B cell (primary cell): ENCODE results near the gene KIRREL1. TPM values are rescaled to one million over a fixed set of nuclear protein-coding genes. Genes with fewer than 3 reads are reported as not detected.

Experiments
- ATAC-seq: fragments of 200-7000 bp; cut with Tn5 transposase; one replicate; pipeline ENCODE4 v1.10.0; 2021; ENCODE audit warnings: low read depth, mild to moderate bottlenecking, moderate number of reproducible peaks, moderate library complexity
- CTCF ChIA-PET: fragments of 350-600 bp; sonication (Branson Sonifier 250); formaldehyde crosslinking; loops from one replicate; lab custom pipeline; 2021; ENCODE audit warnings: antibody characterized with exemption, inconsistent platforms; lab: Charles Lee
- POLR2A ChIA-PET: fragments of 350-600 bp; sonication (Branson Sonifier 250); formaldehyde crosslinking; loops from one replicate; lab custom pipeline; 2021; ENCODE audit warnings: antibody characterized with exemption; lab: Charles Lee
- DNase-seq: peaks from one replicate; pipeline ENCODE4 v3.0.0; 2013
- H2AFZ ChIP-seq: 2 replicates; pipeline ENCODE4 v1.6.1; 2012; ENCODE audit warnings: mild to moderate bottlenecking, low read depth, low read length; ENCODE audit not compliant: insufficient read depth, poor library complexity, severe bottlenecking
- H3K27ac ChIP-seq, 2 donors: 1 replicate in 1 of 2; 2 replicates in 1 of 2; pipeline ENCODE4 v1.5.1; 2012 to 2013; ENCODE audit warnings: low read length in 2 of 2, mild to moderate bottlenecking in 2 of 2, moderate library complexity in 1 of 2
- H3K27me3 ChIP-seq, 4 experiments: fragments of 200-600 bp in 1 of 4; sonication (generic) in 1 of 4; replicated peaks in 1 of 4; 1 replicate in 2 of 4; 2 replicates in 2 of 4; pipeline versions ENCODE4 v1.6.1 to v1.7.0; 2013 to 2016; ENCODE audit warnings: low read length in 3 of 4, mild to moderate bottlenecking in 2 of 4, mixed read lengths in 1 of 4, moderate library complexity in 1 of 4; ENCODE audit not compliant: insufficient read depth in 4 of 4, control insufficient read depth in 3 of 4; ENCODE audit errors: control extremely low read depth in 1 of 4
- H3K36me3 ChIP-seq, 2 experiments: replicated peaks in 1 of 2; 1 replicate in 1 of 2; 2 replicates in 1 of 2; pipeline versions ENCODE4 v1.6.1 to v1.7.1; 2013; ENCODE audit warnings: low read length in 1 of 2; ENCODE audit not compliant: insufficient read depth in 2 of 2, control insufficient read depth in 1 of 2; ENCODE audit errors: control extremely low read depth in 1 of 2, extremely low read depth in 1 of 2
- H3K4me1 ChIP-seq, 2 donors: fragments of 200-600 bp in 1 of 2; sonication (generic) in 1 of 2; 1 replicate in 1 of 2; 2 replicates in 1 of 2; pipeline versions ENCODE4 v1.5.1 to v1.6.1; 2013 to 2017; ENCODE audit warnings: low read length in 2 of 2; ENCODE audit not compliant: control insufficient read depth in 2 of 2, insufficient read depth in 2 of 2
- H3K4me2 ChIP-seq: replicated peaks from 2 replicates; pipeline ENCODE3; 2012; ENCODE audit warnings: mild to moderate bottlenecking, low read depth, low read length; ENCODE audit not compliant: poor library complexity, severe bottlenecking
- H3K4me3 ChIP-seq, 5 experiments: fragments of 200-600 bp in 1 of 5; sonication (generic) in 1 of 5; 1 replicate in 3 of 5; 2 replicates in 2 of 5; pipeline versions ENCODE4 v1.5.1 to v1.7.0; 2011 to 2016; ENCODE audit warnings: low read length in 4 of 5, mild to moderate bottlenecking in 4 of 5, low read depth in 2 of 5, control low read depth in 1 of 5, moderate library complexity in 1 of 5; ENCODE audit not compliant: insufficient read depth in 1 of 5; ENCODE audit errors: control extremely low read depth in 1 of 5, extremely low read depth in 1 of 5
- H3K79me2 ChIP-seq: fragments of 200-600 bp; sonication (generic); one replicate; pipeline ENCODE4 v1.6.0; 2016; ENCODE audit warnings: low read length; ENCODE audit not compliant: control insufficient read depth, insufficient read depth
- H3K9ac ChIP-seq: fragments of 200-600 bp; sonication (generic); 2 replicates; pipeline ENCODE4 v1.6.1; 2017; ENCODE audit warnings: mild to moderate bottlenecking, low read length, moderate library complexity
- H3K9me3 ChIP-seq, 3 donors: one replicate each; pipeline versions ENCODE4 v1.6.1 to v1.7.1; 2013; ENCODE audit warnings: low read length in 2 of 3; ENCODE audit not compliant: control insufficient read depth in 2 of 3, insufficient read depth in 1 of 3; ENCODE audit errors: control extremely low read depth in 1 of 3
- H4K20me1 ChIP-seq: 2 replicates; pipeline ENCODE4 v1.6.0; 2012; ENCODE audit warnings: mild to moderate bottlenecking, low read length; ENCODE audit not compliant: insufficient read depth, control insufficient read depth, poor library complexity, severe bottlenecking
- H3K27ac Mint-ChIP-seq: one replicate; pipeline ENCODE4 v1.8.0; 2021; ENCODE audit warnings: mixed read lengths
- H3K27me3 Mint-ChIP-seq: one replicate; pipeline ENCODE4 v1.8.0; 2021; ENCODE audit warnings: mixed read lengths
- H3K4me1 Mint-ChIP-seq: one replicate; pipeline ENCODE4 v1.8.0; 2021; ENCODE audit warnings: mixed read lengths
- H3K4me3 Mint-ChIP-seq: one replicate; pipeline ENCODE4 v1.8.0; 2021; ENCODE audit warnings: mixed read lengths
- H3K9me3 Mint-ChIP-seq: one replicate; pipeline ENCODE4 v1.8.0; 2022; ENCODE audit warnings: mixed read lengths; ENCODE audit not compliant: insufficient read depth
- EZH2 ChIP-seq: IDR thresholded peaks from 2 replicates; pipeline ENCODE4 v1.6.1; 2012; ENCODE audit warnings: borderline replicate concordance, low read depth, mild to moderate bottlenecking, moderate library complexity, low read length; ENCODE audit not compliant: insufficient read depth, poor library complexity, severe bottlenecking
- WGBS: methylation state at CpG from one replicate; pipeline ENCODE4 v1.1.5; 2013; ENCODE audit warnings: missing lambda C conversion rate; ENCODE audit not compliant: insufficient coverage; 5-methylcytosine and 5-hydroxymethylcytosine counted together
- intact Hi-C: fragments of 100-400 bp; cut with micrococcal nuclease; formaldehyde crosslinking; loops from one replicate; pipeline ENCODE4 v1.10.0; 2022
- polyA plus RNA-seq: library from polyadenylated mRNA; depleted of rRNA; stranded (reverse); fragments of >200 nt; gene quantifications from 2 replicates; pipeline ENCODE4 v1.2.3, GENCODE V29; 2012
- total RNA-seq, 2 donors: library from RNA; stranded (reverse); fragments of 120-200 nt in 1 of 2; gene quantifications; 1 replicate in 1 of 2; 2 replicates in 1 of 2; pipeline versions ENCODE4 v1.2.3 to v1.2.4, GENCODE V29; 2013 to 2022
- TF ChIP-seq, protein P1 (sequence below): fragments of 200-600 bp; IDR thresholded peaks from one replicate; pipeline ENCODE4 v1.8.0; 2022; ENCODE audit warnings: antibody characterized with exemption, mild to moderate bottlenecking

Gene KIRREL1
- total and polyA plus RNA-seq, 2 donors (not counting 1 experiment from before 2014, with no cell fraction given): not detected

DNA sequence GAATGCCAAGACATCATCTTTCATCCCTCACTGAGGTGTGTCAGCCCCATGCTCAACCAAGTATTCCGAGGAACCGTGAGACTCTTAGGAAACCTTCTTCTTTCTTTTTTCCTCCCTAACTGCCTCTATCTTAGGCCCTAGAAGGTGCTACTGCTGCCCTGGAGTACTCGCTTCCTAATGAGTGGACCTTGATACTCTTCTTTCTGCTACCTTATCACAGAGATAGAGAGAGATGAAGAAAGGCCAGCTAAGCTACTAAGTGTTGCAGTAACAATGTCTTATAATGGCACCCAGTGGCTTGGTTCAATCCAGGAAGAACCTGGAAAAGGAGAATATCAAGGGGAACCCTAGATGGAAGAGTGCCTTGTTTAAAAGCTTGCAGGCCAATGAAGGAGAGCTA lies 86.6 kb downstream of the KIRREL1 start:
- Histone ChIP-seq H3K27ac (no peak overlapping the region), H4K20me1 (no peaks in the 10 kb centered on the region), H3K4me3 (no peak overlapping the region), H3K4me1 (no peaks in the 10 kb centered on the region), H3K79me2 (no peaks in the 10 kb centered on the region), H3K9me3 (no peaks in the 10 kb centered on the region), H2AFZ (no peak overlapping the region), H3K36me3 (no peaks in the 10 kb centered on the region), H3K9ac (no peak overlapping the region), H3K4me2 (no peak overlapping the region), H3K27me3 (no peaks in the 10 kb centered on the region)
- ChIA-PET CTCF (interaction anchor here (0.7 kb wide), 1 partner anchor 10 kb away, joined by 3 read pairs; no protein-coding TSS in a partner anchor), POLR2A (no interaction called here)
- Mint-ChIP-seq H3K4me3 (no peak overlapping the region), H3K27ac (no peak overlapping the region), H3K27me3 (peaks cover 8% of the 10 kb centered on the region), H3K9me3 (no peaks in the 10 kb centered on the region), H3K4me1 (peaks cover 3% of the 10 kb centered on the region)
- WGBS: 100% methylated on average over 2 of the region's 3 CpGs
- DNase-seq: no peak
- intact Hi-C loops: no loop called here
- TF ChIP-seq EZH2: no peak
- TF ChIP-seq, protein P1, sequence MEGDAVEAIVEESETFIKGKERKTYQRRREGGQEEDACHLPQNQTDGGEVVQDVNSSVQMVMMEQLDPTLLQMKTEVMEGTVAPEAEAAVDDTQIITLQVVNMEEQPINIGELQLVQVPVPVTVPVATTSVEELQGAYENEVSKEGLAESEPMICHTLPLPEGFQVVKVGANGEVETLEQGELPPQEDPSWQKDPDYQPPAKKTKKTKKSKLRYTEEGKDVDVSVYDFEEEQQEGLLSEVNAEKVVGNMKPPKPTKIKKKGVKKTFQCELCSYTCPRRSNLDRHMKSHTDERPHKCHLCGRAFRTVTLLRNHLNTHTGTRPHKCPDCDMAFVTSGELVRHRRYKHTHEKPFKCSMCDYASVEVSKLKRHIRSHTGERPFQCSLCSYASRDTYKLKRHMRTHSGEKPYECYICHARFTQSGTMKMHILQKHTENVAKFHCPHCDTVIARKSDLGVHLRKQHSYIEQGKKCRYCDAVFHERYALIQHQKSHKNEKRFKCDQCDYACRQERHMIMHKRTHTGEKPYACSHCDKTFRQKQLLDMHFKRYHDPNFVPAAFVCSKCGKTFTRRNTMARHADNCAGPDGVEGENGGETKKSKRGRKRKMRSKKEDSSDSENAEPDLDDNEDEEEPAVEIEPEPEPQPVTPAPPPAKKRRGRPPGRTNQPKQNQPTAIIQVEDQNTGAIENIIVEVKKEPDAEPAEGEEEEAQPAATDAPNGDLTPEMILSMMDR: no peak
- ATAC-seq: no peak

DNA sequence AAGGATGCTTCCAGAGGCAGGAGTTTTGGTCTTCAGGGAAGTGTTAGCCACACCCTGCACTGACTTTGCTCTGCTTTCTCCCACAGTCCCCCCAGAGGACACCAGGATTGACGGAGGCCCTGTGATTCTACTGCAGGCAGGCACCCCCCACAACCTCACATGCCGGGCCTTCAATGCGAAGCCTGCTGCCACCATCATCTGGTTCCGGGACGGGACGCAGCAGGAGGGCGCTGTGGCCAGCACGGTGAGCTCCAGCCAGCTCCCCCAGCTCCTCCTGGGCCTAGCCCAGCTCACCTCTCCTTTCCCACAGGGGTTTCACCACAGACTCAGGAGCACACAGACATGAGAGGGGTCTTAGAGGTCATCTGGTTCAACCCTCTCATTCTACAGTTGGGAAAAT lies 90.9 kb downstream of the KIRREL1 start:
- Histone ChIP-seq H3K4me2 (no peak overlapping the region), H3K4me1 (no peaks in the 10 kb centered on the region), H2AFZ (no peak overlapping the region), H3K36me3 (no peaks in the 10 kb centered on the region), H3K27ac (no peak overlapping the region), H3K27me3 (no peaks in the 10 kb centered on the region), H3K9ac (no peak overlapping the region), H3K9me3 (no peaks in the 10 kb centered on the region), H3K79me2 (no peaks in the 10 kb centered on the region), H3K4me3 (no peak overlapping the region), H4K20me1 (no peaks in the 10 kb centered on the region)
- H3K27me3 Mint-ChIP-seq: peaks cover 16% of the 10 kb centered on the region
- H3K4me1 Mint-ChIP-seq: no peaks in the 10 kb centered on the region
- intact Hi-C loops: no loop called here
- WGBS: 96% methylated on average over 8 of the region's 8 CpGs
- no peaks in the 10 kb centered on the region for H3K9me3 Mint-ChIP-seq
- DNase-seq (no peak), ATAC-seq (no peak)
- POLR2A ChIA-PET: no interaction called here
- CTCF ChIA-PET: interaction anchor here (1.1 to 3.3 kb wide), 3 partner anchors 34 to 40 kb away, joined by 5 to 8 read pairs (median 6); no protein-coding TSS in a partner anchor
- TF ChIP-seq, protein P1: no peak
- TF ChIP-seq EZH2: no peak
- no peak overlapping the region for H3K27ac Mint-ChIP-seq
- no peak overlapping the region for H3K4me3 Mint-ChIP-seq
